ENCODE results near the gene CDK12. TPM values are rescaled to one million over a fixed set of nuclear protein-coding genes. Genes with fewer than 3 reads are reported as not detected.

CDK12 gene
- total and polyA plus RNA-seq, 4 donors = 7.5 to 30.3 (median 15.0) TPM

GRCh38 chr17:39525801-39526506 lies 64.7 kb downstream of the CDK12 start:
- no peak for DNase-seq (ENCODE audit: low spot score)
- no peak overlapping the region for H3K27ac ChIP-seq (ENCODE audit: low read depth in 1 of 2, low read length in 2 of 2)
- H3K9me3 ChIP-seq (ENCODE audit: control insufficient read depth in 4 of 4, low read length in 3 of 4) = no peaks in the 10 kb centered on the region
- no peaks in the 10 kb centered on the region for H3K27me3 ChIP-seq (ENCODE audit: control insufficient read depth in 4 of 4, insufficient read depth in 4 of 4, low read length in 3 of 4)
- H3K36me3 ChIP-seq (ENCODE audit: control insufficient read depth in 4 of 4, insufficient read depth in 3 of 4, low read depth in 1 of 4, low read length in 3 of 4) = peaks cover 22 to 76% (median 61%) of the 10 kb centered on the region in 4 donors
- no peak overlapping the region for H3K9ac ChIP-seq (ENCODE audit: low read depth in 1 of 2, low read length in 2 of 2)
- no peaks in the 10 kb centered on the region for H3K4me1 ChIP-seq (ENCODE audit: control insufficient read depth in 4 of 4, insufficient read depth in 4 of 4, low read length in 3 of 4)
- WGBS = 79% methylated on average over 6 of the region's 6 CpGs
- TF ChIP-seq RAD21 (IDR thresholded peaks at IDR 0.05) = no peak
- TF ChIP-seq TAF1 (conservative IDR thresholded peaks at IDR 0.05) = no peak
- TF ChIP-seq ZBTB33 (IDR thresholded peaks at IDR 0.05) = no peak
- TF ChIP-seq HNF4G (IDR thresholded peaks at IDR 0.05) = no peak
- no peak for TF ChIP-seq FOXA2 (IDR thresholded peaks at IDR 0.05)
- no peak for TF ChIP-seq RXRA (IDR thresholded peaks at IDR 0.05)
- TF ChIP-seq CTCF (IDR thresholded peaks at IDR 0.05; ENCODE audit: low read depth, low read length, missing input control) = no peak
- TF ChIP-seq YY1 (IDR thresholded peaks at IDR 0.05) = no peak
- TF ChIP-seq NR2F2 (IDR thresholded peaks at IDR 0.05) = no peak
- TF ChIP-seq REST (IDR thresholded peaks at IDR 0.05) = no peak
- no peak for TF ChIP-seq SP1 (IDR thresholded peaks at IDR 0.05)
- no peak for TF ChIP-seq FOXA1 (IDR thresholded peaks at IDR 0.05)
- TF ChIP-seq GABPA (IDR thresholded peaks at IDR 0.05 in 1 of 2, conservative IDR thresholded peaks at IDR 0.05 in 1 of 2) = no peak
- no peak for TF ChIP-seq MAX (IDR thresholded peaks at IDR 0.05)
- no peak for TF ChIP-seq ATF3 (IDR thresholded peaks at IDR 0.05)
- TF ChIP-seq JUND (IDR thresholded peaks at IDR 0.05) = no peak
- H3K4me3 ChIP-seq (ENCODE audit: low read depth in 1 of 3, low read length in 3 of 3) = no peak overlapping the region

All from liver (tissue), 9 donors.